Measurements from ENCODE around the gene WWP2. TPM values are rescaled to one million over a fixed set of nuclear protein-coding genes. Genes with fewer than 3 reads are reported as not detected.
"Not testable (repeated sequence)": the region's sequence is repeated elsewhere in the genome, so short reads cannot be mapped to it uniquely, and the experiment has no call there.

WWP2 gene
- polyA plus RNA-seq, 3 donors from 2014 or later, result 19.0 to 67.9 (median 29.3) TPM

DNA sequence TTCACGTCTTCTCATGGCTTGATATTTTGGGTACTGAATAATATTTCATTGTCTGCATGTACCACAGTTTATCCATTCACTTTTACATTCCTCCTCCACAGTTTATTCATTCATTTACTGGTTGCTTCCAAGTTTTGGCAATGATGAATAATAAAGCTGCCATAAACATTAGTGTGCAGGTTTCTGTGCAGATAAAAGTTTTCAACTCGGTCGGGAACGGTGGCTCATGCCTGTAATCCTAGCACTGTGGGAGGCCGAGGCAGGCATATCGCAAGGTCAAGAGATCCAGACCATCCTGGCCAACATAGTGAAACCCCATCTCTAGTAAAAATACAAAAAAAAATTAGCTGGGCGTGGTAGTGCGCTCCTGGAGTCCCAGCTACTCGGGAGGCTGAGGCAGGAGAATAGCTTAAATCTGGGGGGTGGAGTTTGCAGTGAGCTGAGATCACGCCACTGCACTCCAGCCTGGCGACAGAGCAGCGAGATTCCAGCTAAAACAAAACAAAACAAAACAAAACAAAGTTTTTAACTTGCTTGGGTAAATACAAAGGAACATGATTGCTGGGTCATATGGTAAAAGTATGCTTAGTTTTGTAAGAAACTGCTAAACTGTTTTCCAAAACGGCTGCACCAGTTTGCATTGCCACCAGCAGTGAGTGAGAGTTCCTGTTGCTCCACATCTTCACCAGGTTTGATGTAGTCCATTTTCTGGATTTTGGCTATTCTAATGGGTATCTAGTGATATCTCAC lies 89.5 kb downstream of the WWP2 start:
- H3K27ac Mint-ChIP-seq, result no peak overlapping the region
- DNase-seq, result no peak
- peaks cover 0 to 10% (median 8%) of the 10 kb centered on the region in 3 donors for H3K36me3 Mint-ChIP-seq
- no peak overlapping the region for H3K4me3 Mint-ChIP-seq
- peaks cover 0 to 5% (median 2%) of the 10 kb centered on the region in 3 donors for H3K27me3 Mint-ChIP-seq (ENCODE audit: low read depth in 3 of 3)
- H3K4me1 Mint-ChIP-seq, result peaks cover 5 to 29% of the 10 kb centered on the region in 2 donors
- H3K9me3 Mint-ChIP-seq, result no peaks in the 10 kb centered on the region

DNA sequence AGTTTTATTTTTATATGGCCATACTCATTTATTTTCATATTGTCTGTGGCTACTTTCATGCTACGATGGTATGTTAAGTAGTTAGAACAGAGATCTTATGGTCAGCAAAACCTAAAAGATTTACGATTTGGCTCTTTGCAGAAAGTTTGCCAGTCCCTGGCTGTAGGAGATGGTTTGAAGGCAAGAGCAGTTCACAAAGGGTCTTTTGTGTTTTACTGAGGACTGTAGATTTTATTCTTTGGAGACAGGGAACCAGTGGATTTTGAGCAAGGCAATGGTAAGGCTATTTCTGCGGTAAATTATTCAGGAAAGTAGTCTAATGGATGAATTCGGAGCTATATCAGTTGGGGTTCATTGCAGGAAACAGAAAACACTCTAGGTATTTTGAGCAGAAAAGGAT lies 90.7 kb downstream of the WWP2 start:
- no peaks in the 10 kb centered on the region for H3K9me3 Mint-ChIP-seq
- no peak for DNase-seq
- peak overlapping the region in 1 of 6 donors; percentile 17 for H3K27ac Mint-ChIP-seq

DNA sequence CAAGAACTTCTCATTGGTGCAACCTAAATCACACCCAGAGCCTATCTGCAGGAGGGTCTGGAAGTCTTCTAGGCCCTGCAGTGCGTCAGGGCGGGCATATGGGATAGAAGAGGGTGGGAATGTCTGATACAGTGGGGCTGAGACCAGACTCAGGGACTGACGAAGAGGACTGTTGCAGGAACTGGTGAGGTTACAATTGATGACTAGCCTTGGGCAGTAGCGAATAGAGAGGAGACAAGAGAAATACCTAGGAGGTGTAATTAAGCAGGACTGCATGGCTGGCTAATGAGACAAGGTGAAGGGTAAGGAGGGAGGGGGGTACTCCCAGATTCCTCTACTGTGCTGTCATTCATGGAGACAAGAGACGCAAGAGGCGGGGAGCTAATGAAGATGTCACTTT lies 91.3 kb downstream of the WWP2 start:
- H3K27ac Mint-ChIP-seq, result peak overlapping the region in 1 of 6 donors; percentile 30
- H3K4me1 Mint-ChIP-seq, result peaks cover 9 to 43% of the 10 kb centered on the region in 2 donors
- H3K36me3 Mint-ChIP-seq, result peaks cover 2 to 12% (median 8%) of the 10 kb centered on the region in 3 donors
- H3K9me3 Mint-ChIP-seq, result no peaks in the 10 kb centered on the region
- no peak overlapping the region for H3K4me3 Mint-ChIP-seq
- H3K27me3 Mint-ChIP-seq (ENCODE audit: low read depth in 3 of 3), result peaks cover 0 to 5% (median 2%) of the 10 kb centered on the region in 3 donors
- no peak for DNase-seq

More for the DNA sequence above, 90.7 kb downstream of the WWP2 start:
- Mint-ChIP-seq H3K4me1 (peaks cover 6 to 37% of the 10 kb centered on the region in 2 donors), H3K36me3 (peaks cover 0 to 10% (median 8%) of the 10 kb centered on the region in 3 donors), H3K4me3 (no peak overlapping the region), H3K27me3 (ENCODE audit: low read depth in 3 of 3) (peaks cover 0 to 5% (median 2%) of the 10 kb centered on the region in 3 donors)

DNA sequence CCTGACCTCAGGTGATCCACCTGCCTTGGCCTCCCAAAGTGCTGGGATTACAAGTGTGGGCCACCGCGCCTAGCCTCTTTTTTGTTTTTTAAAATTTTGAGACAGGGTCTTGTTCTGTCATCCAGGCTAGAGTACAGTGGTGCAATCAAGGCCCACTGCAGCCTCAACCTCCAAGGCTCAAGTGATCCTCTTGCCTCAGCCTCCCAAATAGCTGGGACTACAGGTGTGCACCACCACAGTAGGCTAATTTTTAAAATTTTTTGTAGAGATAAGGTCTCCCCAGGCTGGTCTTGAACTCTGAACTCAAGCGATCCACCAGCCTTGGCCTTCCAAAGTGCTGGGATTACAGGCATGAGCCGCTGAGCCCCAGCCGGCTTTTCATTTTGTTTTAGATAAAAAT lies 92.6 kb downstream of the WWP2 start:
- not testable (repeated sequence) for H3K4me3 Mint-ChIP-seq; H3K27ac Mint-ChIP-seq; DNase-seq; H3K9me3 Mint-ChIP-seq; H3K27me3 Mint-ChIP-seq (ENCODE audit: low read depth in 3 of 3)
- Mint-ChIP-seq H3K4me1 (peaks cover 10 to 45% of the 10 kb centered on the region in 2 donors), H3K36me3 (peaks cover 4 to 16% (median 8%) of the 10 kb centered on the region in 3 donors)

DNA sequence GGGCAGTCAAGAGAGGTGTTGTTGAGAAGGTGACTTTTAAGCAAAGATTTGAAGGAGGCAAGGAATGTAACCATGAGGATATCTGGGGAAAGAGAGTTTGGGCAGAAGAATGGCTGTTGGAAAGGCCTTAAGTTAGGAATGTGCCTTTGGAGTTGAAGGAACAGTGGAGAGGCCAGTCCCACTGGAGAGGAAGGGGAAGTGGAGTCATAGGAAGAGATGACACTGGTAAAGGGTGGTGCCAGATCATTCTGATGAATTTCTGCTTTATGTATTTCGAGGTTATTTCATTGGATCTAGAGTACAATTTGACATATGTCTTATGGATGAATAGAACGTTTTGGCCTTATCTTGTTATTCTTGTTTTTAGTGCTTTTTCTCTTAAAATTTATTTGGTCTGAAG lies 93.5 kb downstream of the WWP2 start:
- Mint-ChIP-seq H3K27me3 (ENCODE audit: low read depth in 3 of 3) (peaks cover 0 to 3% (median 3%) of the 10 kb centered on the region in 3 donors), H3K4me3 (no peak overlapping the region), H3K9me3 (no peaks in the 10 kb centered on the region), H3K4me1 (peaks cover 10 to 43% of the 10 kb centered on the region in 2 donors), H3K36me3 (peaks cover 5 to 14% (median 9%) of the 10 kb centered on the region in 3 donors), H3K27ac (peak overlapping the region in 3 of 6 donors; percentile 3 to 4 (median 4))
- DNase-seq, result no peak

DNA sequence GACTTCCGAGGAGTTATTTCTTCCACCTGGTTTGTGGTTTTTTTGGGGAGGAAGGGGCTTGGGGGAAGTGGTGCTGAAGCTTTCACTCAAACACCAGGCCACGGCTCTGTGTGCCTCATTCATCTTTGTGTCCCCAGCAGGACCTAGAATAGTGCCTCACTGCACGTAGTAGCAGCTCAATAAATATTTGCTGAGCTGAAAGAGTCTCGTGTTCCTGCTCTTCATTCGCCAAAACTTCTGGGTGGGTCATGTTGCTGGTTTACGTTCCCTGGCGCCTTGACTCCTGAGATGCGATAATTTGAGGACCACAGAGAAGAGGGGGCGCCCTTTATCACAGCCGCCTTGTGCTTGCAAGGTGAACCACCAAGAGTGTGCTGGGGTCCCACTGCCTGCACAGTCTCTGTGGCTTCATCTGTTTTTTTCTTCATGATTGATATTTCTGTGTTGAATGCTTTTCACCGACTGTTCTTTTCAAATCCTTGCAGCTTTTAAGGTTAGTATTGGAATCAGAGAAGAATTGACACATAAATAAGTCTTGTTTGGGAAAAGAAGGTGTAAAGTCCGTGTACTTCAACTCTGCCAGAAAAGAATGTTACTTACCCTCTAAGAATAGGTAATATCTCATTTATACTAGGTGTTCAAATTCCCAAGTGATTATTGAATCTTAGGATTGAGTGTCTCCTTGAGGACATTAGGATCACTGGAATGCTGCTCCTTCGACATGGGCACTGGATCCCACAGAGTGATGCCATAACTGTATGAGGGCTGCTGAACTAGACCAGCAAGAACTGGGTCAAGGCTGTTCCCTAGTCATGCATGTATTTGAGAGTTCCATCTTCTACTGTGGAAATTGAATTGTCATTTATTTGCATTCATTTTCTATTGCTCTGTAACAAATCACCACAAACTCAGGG lies 96.3 kb downstream of the WWP2 start:
- H3K4me1 Mint-ChIP-seq, result peaks cover 10 to 37% of the 10 kb centered on the region in 2 donors
- H3K9me3 Mint-ChIP-seq, result no peaks in the 10 kb centered on the region
- no peak for DNase-seq
- peak overlapping the region in 3 of 6 donors; percentile 12 to 77 (median 18) for H3K27ac Mint-ChIP-seq
- H3K27me3 Mint-ChIP-seq (ENCODE audit: low read depth in 3 of 3), result peaks cover 0 to 3% (median 2%) of the 10 kb centered on the region in 3 donors
- no peak overlapping the region for H3K4me3 Mint-ChIP-seq
- H3K36me3 Mint-ChIP-seq, result peaks cover 7 to 14% (median 13%) of the 10 kb centered on the region in 3 donors

DNA sequence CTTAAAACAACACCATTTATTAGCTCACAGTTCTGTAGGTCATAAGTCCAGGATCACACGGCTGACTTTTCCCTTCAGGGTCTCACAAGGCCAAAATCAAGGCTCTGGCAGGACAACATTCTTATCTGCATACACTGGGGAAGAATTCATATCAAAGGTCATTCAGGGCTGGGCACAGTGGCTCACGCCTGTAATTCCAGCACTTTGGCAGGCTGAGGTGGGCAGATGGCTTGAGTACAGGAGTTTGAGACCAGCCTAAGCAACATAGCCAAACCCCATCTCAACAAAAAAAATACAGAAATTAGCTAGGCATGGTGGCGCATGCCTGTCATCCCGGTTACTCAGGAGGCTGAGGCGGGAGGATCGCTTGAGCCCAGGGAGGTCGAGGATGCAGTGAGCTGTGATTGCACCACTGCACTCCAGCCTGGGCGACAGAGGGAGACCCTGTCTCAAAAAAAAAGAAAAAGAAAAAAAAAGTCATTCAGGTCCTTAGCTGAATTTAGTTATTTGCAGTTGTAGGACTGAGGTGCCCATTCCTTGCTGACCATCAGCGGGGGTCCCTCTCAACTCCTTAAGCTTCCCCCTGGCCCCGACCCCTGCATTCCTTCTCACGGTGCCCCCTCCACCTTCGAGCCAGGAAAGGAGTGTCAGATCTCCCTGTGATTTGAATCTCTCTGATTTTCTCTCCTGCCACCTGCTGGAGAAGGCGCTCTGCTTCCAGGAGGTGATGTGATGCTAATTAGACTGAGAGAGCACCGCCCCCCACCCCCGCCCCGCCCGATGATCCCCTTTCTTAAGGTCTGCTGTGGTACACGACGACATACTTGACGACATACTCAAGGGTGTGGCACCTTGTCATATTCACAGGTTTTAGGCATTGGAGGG lies 97.2 kb downstream of the WWP2 start:
- no peaks in the 10 kb centered on the region for H3K9me3 Mint-ChIP-seq
- peaks cover 10 to 32% of the 10 kb centered on the region in 2 donors for H3K4me1 Mint-ChIP-seq
- H3K27ac Mint-ChIP-seq, result peak overlapping the region in 1 of 6 donors; percentile 23
- no peak overlapping the region for H3K4me3 Mint-ChIP-seq
- H3K27me3 Mint-ChIP-seq (ENCODE audit: low read depth in 3 of 3), result peaks cover 0 to 5% (median 0%) of the 10 kb centered on the region in 3 donors
- peaks cover 7 to 14% (median 13%) of the 10 kb centered on the region in 3 donors for H3K36me3 Mint-ChIP-seq
- no peak for DNase-seq

DNA sequence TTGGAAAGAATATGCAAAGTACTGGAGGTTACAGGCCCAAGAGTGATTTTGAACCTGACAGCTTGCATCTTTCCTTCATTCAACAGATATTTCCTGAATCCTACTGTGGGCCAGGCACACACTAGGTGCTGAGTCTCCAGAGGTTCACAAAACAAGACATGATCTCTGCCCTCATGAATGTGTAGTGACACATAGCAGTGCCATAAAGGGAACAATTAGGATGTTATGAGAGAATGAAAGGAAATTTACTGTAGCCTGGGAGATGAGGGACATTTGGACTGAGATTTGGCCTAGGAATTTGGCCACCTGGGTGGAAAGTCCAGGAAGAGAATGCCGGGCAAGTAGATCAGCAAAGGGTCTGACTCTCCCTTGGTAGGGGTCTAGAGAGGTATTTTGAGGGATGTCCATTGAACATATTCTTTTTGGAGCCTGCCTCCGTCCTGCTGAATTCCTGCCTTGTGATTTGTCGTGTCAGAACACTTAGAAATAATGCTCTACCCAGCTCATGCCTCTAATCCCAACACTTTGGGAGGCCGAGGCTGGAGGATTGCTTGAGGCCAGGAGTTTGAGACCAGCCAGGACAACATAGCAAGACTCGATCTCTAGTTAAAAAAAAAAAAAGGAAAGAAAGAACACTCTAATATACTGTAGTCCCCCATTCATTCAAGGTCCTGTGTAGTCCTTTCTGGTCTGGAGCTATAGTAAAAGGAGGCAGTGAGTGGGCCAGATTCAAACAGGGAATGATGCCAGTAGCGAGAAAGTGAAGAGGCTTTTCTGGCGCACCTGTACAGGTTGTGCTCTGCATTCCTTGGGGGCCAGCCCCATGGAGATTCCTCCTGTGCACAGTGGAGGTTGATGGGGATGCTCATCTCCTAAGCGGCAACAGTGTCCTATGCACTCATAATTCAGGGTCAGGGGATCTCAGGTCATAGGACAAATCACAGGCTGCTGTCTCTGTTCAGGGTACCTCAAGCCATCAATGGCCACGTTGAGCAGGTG lies 98.4 kb downstream of the WWP2 start:
- no peak for DNase-seq
- no peaks in the 10 kb centered on the region for H3K9me3 Mint-ChIP-seq
- H3K4me3 Mint-ChIP-seq, result no peak overlapping the region
- peaks cover 4 to 13% (median 11%) of the 10 kb centered on the region in 3 donors for H3K36me3 Mint-ChIP-seq
- H3K27ac Mint-ChIP-seq, result peak overlapping the region in 4 of 6 donors; percentile 29 to 55 (median 42)
- peaks cover 11 to 27% of the 10 kb centered on the region in 2 donors for H3K4me1 Mint-ChIP-seq
- H3K27me3 Mint-ChIP-seq (ENCODE audit: low read depth in 3 of 3), result peaks cover 0 to 5% (median 0%) of the 10 kb centered on the region in 3 donors

DNA sequence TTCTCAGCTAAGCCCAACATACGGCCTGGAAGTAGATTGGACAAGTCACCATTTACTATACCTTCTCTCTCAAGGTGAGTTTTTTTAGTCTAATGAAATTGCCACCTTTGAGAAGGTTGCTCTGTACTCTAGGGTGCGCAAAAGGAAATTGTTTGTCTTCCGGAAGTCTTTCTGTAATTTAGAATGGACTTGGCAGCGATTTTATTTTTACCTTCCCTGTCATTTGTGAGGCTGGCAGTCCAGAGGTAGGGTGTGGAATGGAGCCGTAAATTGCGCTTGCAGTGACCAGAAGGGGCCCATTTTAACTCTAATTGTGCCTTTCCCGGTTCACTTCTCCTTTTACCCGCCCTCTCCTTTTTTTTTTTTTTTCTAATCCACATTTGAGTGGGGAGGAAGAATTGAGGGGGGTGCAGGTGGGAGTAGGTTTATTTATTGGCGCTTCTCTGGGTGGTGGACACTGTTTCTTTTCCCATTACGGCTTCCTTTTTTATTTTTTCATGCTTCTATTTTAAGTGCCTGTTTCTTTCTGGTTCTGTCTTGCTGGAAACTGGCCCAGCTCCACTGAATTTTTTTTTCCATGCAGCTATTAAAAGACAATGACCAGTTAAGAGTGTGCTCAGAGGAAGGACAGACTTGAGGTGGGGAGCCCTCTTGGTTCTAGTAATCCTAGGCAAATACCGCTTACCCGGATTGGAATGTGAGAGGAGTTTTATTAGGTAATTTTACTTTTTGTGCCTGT lies 99.3 kb downstream of the WWP2 start:
- Mint-ChIP-seq H3K27me3 (ENCODE audit: low read depth in 3 of 3) (peaks cover 0 to 5% (median 0%) of the 10 kb centered on the region in 3 donors), H3K4me3 (no peak overlapping the region), H3K27ac (peak overlapping the region in 2 of 6 donors; percentile 29 to 37), H3K36me3 (peaks cover 4 to 13% (median 11%) of the 10 kb centered on the region in 3 donors), H3K9me3 (no peaks in the 10 kb centered on the region), H3K4me1 (peaks cover 11 to 19% of the 10 kb centered on the region in 2 donors)
- DNase-seq, result no peak

DNA sequence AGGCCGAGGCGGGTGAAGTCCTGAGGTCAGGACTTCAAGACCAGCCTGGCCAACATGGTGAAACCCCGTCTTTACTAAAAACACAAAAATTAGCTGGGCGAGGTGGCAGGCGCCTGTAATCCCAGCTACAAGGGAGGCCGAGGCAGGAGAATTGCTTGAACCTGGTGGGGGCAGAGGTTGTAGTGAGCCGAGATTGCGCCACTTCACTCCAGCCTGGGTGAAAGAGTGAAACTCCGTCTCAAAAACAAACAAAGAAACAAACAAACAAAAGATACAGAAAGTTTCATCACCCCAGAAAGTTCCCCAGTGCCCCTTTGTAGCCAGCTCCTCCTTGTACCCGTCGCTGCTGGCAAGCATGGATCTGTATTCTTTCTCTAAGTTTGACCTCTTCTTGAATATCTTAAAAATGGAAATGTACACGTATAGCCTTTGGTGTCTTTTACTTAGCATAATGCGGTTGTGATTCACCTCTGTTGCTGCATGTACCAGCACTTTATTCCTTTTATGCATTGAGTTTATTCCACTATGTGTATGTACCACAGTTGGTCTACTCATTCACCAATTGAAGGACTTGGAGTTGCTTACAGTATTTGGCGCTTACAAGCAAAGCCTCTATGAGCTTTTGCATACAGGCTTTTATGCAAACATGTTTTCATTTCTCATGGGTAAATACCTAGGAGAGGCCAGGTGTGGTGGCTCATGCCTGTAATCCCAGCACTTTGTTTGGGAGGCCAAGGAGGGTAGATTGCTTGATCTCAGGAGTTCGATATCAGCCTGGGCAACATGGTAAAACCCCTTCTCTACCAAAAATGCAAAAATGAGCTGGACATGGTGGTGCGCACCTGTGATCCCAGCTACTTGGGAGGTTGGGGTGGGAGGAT lies 101.5 kb downstream of the WWP2 start:
- H3K27me3 Mint-ChIP-seq (ENCODE audit: low read depth in 3 of 3), result peaks cover 0 to 2% (median 0%) of the 10 kb centered on the region in 3 donors
- H3K4me3 Mint-ChIP-seq, result no peak overlapping the region
- H3K36me3 Mint-ChIP-seq, result peaks cover 4 to 10% (median 8%) of the 10 kb centered on the region in 3 donors
- no peak overlapping the region for H3K27ac Mint-ChIP-seq
- peaks cover 3 to 6% of the 10 kb centered on the region in 2 donors for H3K4me1 Mint-ChIP-seq
- H3K9me3 Mint-ChIP-seq, result no peaks in the 10 kb centered on the region
- DNase-seq, result no peak

DNA sequence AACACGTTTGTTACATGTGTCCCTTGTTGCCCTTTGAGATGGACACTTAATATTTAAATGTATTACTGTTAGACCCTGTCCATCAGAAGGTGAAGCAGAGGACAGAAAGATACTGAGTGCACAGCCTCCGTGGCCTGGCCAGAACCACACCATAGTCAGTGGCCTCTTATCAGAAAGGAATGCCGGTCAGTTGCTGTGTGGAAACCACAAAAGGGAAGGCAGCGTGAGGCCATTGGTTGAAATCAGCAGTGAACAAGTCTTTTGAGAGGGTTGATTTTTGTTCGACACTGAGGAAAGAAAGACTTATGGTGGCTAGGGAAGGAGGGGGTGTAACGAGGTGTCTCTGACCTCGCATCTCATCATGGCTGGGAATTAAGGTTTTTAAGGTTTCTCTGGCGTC lies 103.6 kb downstream of the WWP2 start:
- no peaks in the 10 kb centered on the region for H3K9me3 Mint-ChIP-seq
- H3K4me1 Mint-ChIP-seq, result peaks cover 0 to 6% of the 10 kb centered on the region in 2 donors
- peaks cover 3 to 5% (median 4%) of the 10 kb centered on the region in 3 donors for H3K36me3 Mint-ChIP-seq
- DNase-seq, result no peak
- peak overlapping the region in 1 of 6 donors; percentile 17 for H3K27ac Mint-ChIP-seq
- H3K4me3 Mint-ChIP-seq, result no peak overlapping the region
- peaks cover 0 to 4% (median 0%) of the 10 kb centered on the region in 3 donors for H3K27me3 Mint-ChIP-seq (ENCODE audit: low read depth in 3 of 3)
